ENCODE measurements around the gene CD276.

- no peak for TF ChIP-seq EZH2phosphoT487 (IDR thresholded peaks at IDR 0.05; ENCODE audit: insufficient read depth, low read depth)
- TF ChIP-seq EZH2 (IDR thresholded peaks at IDR 0.05; ENCODE audit: insufficient read depth, poor library complexity, severe bottlenecking), result no peak
Measured at GRCh38 chr15:73660455-73660854, 23.7 kb upstream of the CD276 start.
